Loucy (cell line): ENCODE results near the gene TBC1D22A.

Source experiments
- H2AFZ ChIP-seq: fragments of 200-600 bp; sonication (generic); 2 replicates; pipeline ENCODE4 v1.6.0; 2016; ENCODE audit warnings: antibody characterized with exemption, mild to moderate bottlenecking, low read length, moderate library complexity
- H3F3A ChIP-seq: fragments of 200-600 bp; 2 replicates; pipeline ENCODE4 v1.6.0; 2016; ENCODE audit warnings: antibody characterized with exemption, low read depth, mild to moderate bottlenecking
- H3K27me3 ChIP-seq: fragments of 200-600 bp; sonication (generic); 2 replicates; pipeline ENCODE4 v1.6.1; 2014; ENCODE audit warnings: low read length, mild to moderate bottlenecking; ENCODE audit not compliant: insufficient read depth, poor library complexity, severe bottlenecking
- H3K36me3 ChIP-seq: fragments of 200-600 bp; sonication (generic); 2 replicates; pipeline ENCODE4 v1.6.1; 2016; ENCODE audit warnings: low read length; ENCODE audit not compliant: insufficient read depth
- H3K4me1 ChIP-seq: fragments of 200-600 bp; sonication (generic); 2 replicates; pipeline ENCODE4 v1.5.1; 2014; ENCODE audit warnings: low read length, mild to moderate bottlenecking; ENCODE audit not compliant: insufficient read depth, poor library complexity, severe bottlenecking
- H3K4me2 ChIP-seq: fragments of 200-600 bp; sonication (generic); 2 replicates; pipeline ENCODE4 v1.6.0; 2014; ENCODE audit warnings: antibody characterized with exemption, low read length, low read depth, mild to moderate bottlenecking; ENCODE audit not compliant: poor library complexity, severe bottlenecking
- H3K4me3 ChIP-seq: fragments of 200-600 bp; sonication (generic); 2 replicates; pipeline ENCODE4 v1.5.1; 2014; ENCODE audit warnings: low read length, mild to moderate bottlenecking, mixed read lengths; ENCODE audit not compliant: poor library complexity, severe bottlenecking
- H3K79me2 ChIP-seq: fragments of 200-600 bp; sonication (generic); 2 replicates; pipeline ENCODE4 v1.6.1; 2014; ENCODE audit warnings: low read length; ENCODE audit not compliant: insufficient read depth
- H3K9ac ChIP-seq: fragments of 200-600 bp; sonication (generic); 2 replicates; pipeline ENCODE4 v1.6.0; 2014; ENCODE audit warnings: mild to moderate bottlenecking, low read depth, low read length, moderate library complexity; ENCODE audit not compliant: poor library complexity, severe bottlenecking
- H3K9me2 ChIP-seq: fragments of 200-600 bp; sonication (generic); replicated peaks from 2 replicates; pipeline ENCODE4 v1.6.1; 2016; ENCODE audit warnings: low read depth, low read length, mixed read lengths
- H3K9me3 ChIP-seq: fragments of 200-600 bp; sonication (generic); 2 replicates; pipeline ENCODE4 v1.6.1; 2014; ENCODE audit warnings: mild to moderate bottlenecking, antibody characterized with exemption, low read length, low read depth; ENCODE audit not compliant: insufficient read depth
- H4K20me1 ChIP-seq: fragments of 200-600 bp; sonication (generic); 2 replicates; pipeline ENCODE4 v1.6.0; 2014; ENCODE audit warnings: antibody characterized with exemption, low read length, mild to moderate bottlenecking; ENCODE audit not compliant: insufficient read depth, poor library complexity, severe bottlenecking
- CTCF ChIP-seq: fragments of 200-600 bp; sonication (generic); conservative IDR thresholded peaks from 2 replicates; pipeline ENCODE4 v1.5.1; 2014; ENCODE audit warnings: mild to moderate bottlenecking, antibody characterized with exemption, low read length
- EZH2phosphoT487 ChIP-seq: fragments of 200-600 bp; IDR thresholded peaks from 2 replicates; pipeline ENCODE4 v1.6.1; 2018; ENCODE audit warnings: antibody characterized with exemption, mild to moderate bottlenecking, moderate library complexity, borderline replicate concordance

TBC1D22A gene

GRCh38 chr22:47146941-47147340, 384.5 kb downstream of the TBC1D22A start:
- no peaks in the 10 kb centered on the region for H3K36me3 ChIP-seq
- H3K79me2 ChIP-seq: peaks cover under 1% of the 10 kb centered on the region; the same call in 1 of the 2 replicates
- H3K4me2 ChIP-seq: no peak overlapping the region
- no peaks in the 10 kb centered on the region for H3K9me2 ChIP-seq
- peaks cover 19% of the 10 kb centered on the region for H3K4me1 ChIP-seq
- no peak for TF ChIP-seq CTCF
- no peak for TF ChIP-seq EZH2phosphoT487
- no peak overlapping the region for H3K9ac ChIP-seq
- H3F3A ChIP-seq: no peaks in the 10 kb centered on the region
- H3K9me3 ChIP-seq: no peaks in the 10 kb centered on the region
- H2AFZ ChIP-seq: no peak overlapping the region
- no peaks in the 10 kb centered on the region for H4K20me1 ChIP-seq
- no peak overlapping the region for H3K4me3 ChIP-seq
- H3K27me3 ChIP-seq: no peaks in the 10 kb centered on the region

- no peaks in the 10 kb centered on the region for H3F3A ChIP-seq
- H3K9me3 ChIP-seq: no peaks in the 10 kb centered on the region
- H3K36me3 ChIP-seq: no peaks in the 10 kb centered on the region
- TF ChIP-seq EZH2phosphoT487 (no peak), CTCF (no peak)
- H4K20me1 ChIP-seq: no peaks in the 10 kb centered on the region
- peaks cover 26% of the 10 kb centered on the region for H3K4me1 ChIP-seq
- H3K27me3 ChIP-seq: no peaks in the 10 kb centered on the region
- no peak overlapping the region for H3K4me2 ChIP-seq
- no peak overlapping the region for H3K4me3 ChIP-seq
- no peak overlapping the region for H3K9ac ChIP-seq
- peaks cover 6% of the 10 kb centered on the region; the same call in 1 of the 2 replicates for H3K79me2 ChIP-seq
- no peak overlapping the region for H2AFZ ChIP-seq
- no peaks in the 10 kb centered on the region for H3K9me2 ChIP-seq
Observed at GRCh38 chr22:47147572-47147971, 385.1 kb downstream of the TBC1D22A start.

GRCh38 chr22:47148510-47148909, 386.1 kb downstream of the TBC1D22A start:
- H3K9ac ChIP-seq: no peak overlapping the region
- H3K9me3 ChIP-seq: no peaks in the 10 kb centered on the region
- peaks cover 13% of the 10 kb centered on the region; the same call in 1 of the 2 replicates for H3K79me2 ChIP-seq
- H3K4me3 ChIP-seq: no peak overlapping the region
- H4K20me1 ChIP-seq: no peaks in the 10 kb centered on the region
- H3K27me3 ChIP-seq: no peaks in the 10 kb centered on the region
- H3K36me3 ChIP-seq: no peaks in the 10 kb centered on the region
- no peak overlapping the region for H2AFZ ChIP-seq
- no peak overlapping the region for H3K4me2 ChIP-seq
- TF ChIP-seq CTCF (no peak), EZH2phosphoT487 (no peak)
- H3K4me1 ChIP-seq: peaks cover 26% of the 10 kb centered on the region
- no peaks in the 10 kb centered on the region for H3F3A ChIP-seq
- H3K9me2 ChIP-seq: no peaks in the 10 kb centered on the region
